HepG2 (cell line): ENCODE results near the gene RPRD1A. TPM values are rescaled to one million over a fixed set of nuclear protein-coding genes. Genes with fewer than 3 reads are reported as not detected.

Source experiments
- CC2D1A ChIP-seq: sonication (generic); formaldehyde crosslinking; IDR thresholded peaks from 2 replicates; pipeline ENCODE4 v1.8.1; 2023; ENCODE audit warnings: mild to moderate bottlenecking, missing genetic modification reagents
- GABPB1 ChIP-seq: IDR thresholded peaks from 2 replicates; pipeline ENCODE4 v1.6.1; 2016; ENCODE audit warnings: mild to moderate bottlenecking, missing genetic modification reagents, moderate library complexity, missing compliant biosample characterization
- HES4 ChIP-seq: sonication (generic); formaldehyde crosslinking; IDR thresholded peaks from 2 replicates; pipeline ENCODE4 v1.9.0; 2021; ENCODE audit warnings: mild to moderate bottlenecking, missing genetic modification reagents, borderline replicate concordance
- LCORL ChIP-seq, 2 experiments: fragments of 450-650 bp in 1 of 2; sonication (generic) in 1 of 2; formaldehyde crosslinking in 1 of 2; IDR thresholded peaks; 2 replicates each; pipeline versions ENCODE4 v1.5.0 to v1.6.1; 2017 to 2020; ENCODE audit warnings: antibody characterized with exemption in 1 of 2, missing genetic modification reagents in 1 of 2
- LRRFIP1 ChIP-seq: sonication (generic); formaldehyde crosslinking; conservative IDR thresholded peaks from 2 replicates; pipeline ENCODE4 v1.4.0; 2020; ENCODE audit warnings: missing genetic modification reagents
- MAX ChIP-seq: IDR thresholded peaks from 2 replicates; pipeline ENCODE4 v1.6.1; 2012; ENCODE audit warnings: inconsistent platforms
- NFE2 ChIP-seq: sonication (generic); formaldehyde crosslinking; IDR thresholded peaks from 2 replicates; pipeline ENCODE4 v1.4.0; 2020; ENCODE audit warnings: missing genetic modification reagents
- PITX1 ChIP-seq: sonication (generic); formaldehyde crosslinking; IDR thresholded peaks from 2 replicates; pipeline ENCODE4 v1.5.1; 2020; ENCODE audit warnings: mild to moderate bottlenecking, missing genetic modification reagents
- POGZ ChIP-seq: sonication (generic); formaldehyde crosslinking; IDR thresholded peaks from 2 replicates; pipeline ENCODE4 v1.4.0; 2020; ENCODE audit warnings: mild to moderate bottlenecking, missing genetic modification reagents
- RCOR2 ChIP-seq: IDR thresholded peaks from 2 replicates; pipeline ENCODE4 v1.6.1; 2016; ENCODE audit warnings: missing biosample characterization, missing genetic modification reagents
- SMYD3 ChIP-seq: sonication (generic); formaldehyde crosslinking; IDR thresholded peaks from 2 replicates; pipeline ENCODE4 v1.8.1; 2023; ENCODE audit warnings: mild to moderate bottlenecking, missing genetic modification reagents
- SRSF4 ChIP-seq: fragments of 200-400 bp; formaldehyde crosslinking; IDR thresholded peaks from one replicate; pipeline ENCODE4 v1.6.1; 2018; ENCODE audit warnings: mild to moderate bottlenecking, low read depth, low read length, moderate library complexity; ENCODE audit not compliant: poor library complexity, severe bottlenecking
- THAP11 ChIP-seq: IDR thresholded peaks from 2 replicates; pipeline ENCODE4 v1.6.1; 2016; ENCODE audit warnings: missing biosample characterization, missing genetic modification reagents
- ZMYM4 ChIP-seq: sonication (generic); formaldehyde crosslinking; IDR thresholded peaks from 2 replicates; pipeline ENCODE4 v1.8.1; 2023; ENCODE audit warnings: mild to moderate bottlenecking, missing genetic modification reagents
- ZNF124 ChIP-seq: sonication (generic); formaldehyde crosslinking; IDR thresholded peaks from 2 replicates; pipeline ENCODE4 v1.4.0; 2020; ENCODE audit warnings: missing genetic modification reagents
- ZNF34 ChIP-seq: sonication (generic); formaldehyde crosslinking; IDR thresholded peaks from 2 replicates; pipeline ENCODE4 v1.4.0; 2020; ENCODE audit warnings: mild to moderate bottlenecking, missing genetic modification reagents, borderline replicate concordance
- ZNF367 ChIP-seq: sonication (generic); formaldehyde crosslinking; IDR thresholded peaks from 2 replicates; pipeline ENCODE4 v1.4.0; 2020; ENCODE audit warnings: missing genetic modification reagents, borderline replicate concordance
- ZNF687 ChIP-seq: sonication (generic); formaldehyde crosslinking; IDR thresholded peaks from 2 replicates; pipeline ENCODE4 v1.5.1; 2020; ENCODE audit warnings: mild to moderate bottlenecking, missing genetic modification reagents, moderate library complexity
- ZNF800 ChIP-seq: sonication (generic); formaldehyde crosslinking; IDR thresholded peaks from 2 replicates; pipeline ENCODE4 v1.4.0; 2020; ENCODE audit warnings: missing genetic modification reagents
- polyA plus RNA-seq, 8 experiments: library from polyadenylated mRNA; depleted of rRNA in 3 of 8; stranded (reverse) in 7 of 8; unstranded in 1 of 8; fragments of >200 nt; fragmentation: Illumina TruSeq in 4 of 8; extraction: Trizol in 4 of 8; gene quantifications; 2 replicates each; pipeline versions ENCODE4 v1.2.1 to v1.2.3, GENCODE V29; 2011 to 2016; ENCODE audit warnings: low read depth in 4 of 8, missing spikeins in 1 of 8, mixed read lengths in 1 of 8; ENCODE audit not compliant: insufficient read depth in 1 of 8
- total RNA-seq, 5 experiments: library from RNA; depleted of rRNA; stranded (reverse); fragments of >200 nt; fragmentation: Illumina TruSeq; extraction: Trizol; gene quantifications; 2 replicates each; pipeline ENCODE4 v1.2.3, GENCODE V29; 2016; ENCODE audit warnings: low read depth in 1 of 5

Gene RPRD1A
- total and polyA plus RNA-seq, 2 of the 13 experiments (the other 11 are each of a cell fraction or from before 2014, with no cell fraction given): 42.5 to 78.2 TPM

GRCh38 chr18:35949903-35950627 is 117.3 kb downstream of the RPRD1A start (continued):
- TF ChIP-seq POGZ (CRISPR knock-in tag) (0 out of 2 replicates have a peak, but pooled peaks have one; percentile 27), ZNF800 (CRISPR knock-in tag) (peak; percentile 55; the same call in 1 of the 2 replicates), HES4 (CRISPR knock-in tag) (peak; percentile 37; the same call in 1 of the 2 replicates), SMYD3 (CRISPR knock-in tag) (peak; percentile 25; the same call in 1 of the 2 replicates), ZNF34 (CRISPR knock-in tag) (no peak), ZNF687 (CRISPR knock-in tag) (peak; percentile 68), PITX1 (CRISPR knock-in tag) (peak; percentile 66; the same call in 1 of the 2 replicates), ZNF367 (CRISPR knock-in tag) (no peak), LCORL (IDR thresholded peaks at IDR 0.05) (no peak), LCORL (CRISPR knock-in tag; IDR thresholded peaks at IDR 0.05) (0 out of 2 replicates have a peak, but pooled peaks have one; percentile 30), CC2D1A (CRISPR knock-in tag) (no peak), RCOR2 (no peak), NFE2 (CRISPR knock-in tag) (no peak), SRSF4 (no peak), THAP11 (CRISPR knock-in tag) (no peak), MAX (0 out of 2 replicates have a peak, but pooled peaks have one; percentile 15), ZNF124 (no peak), LRRFIP1 (CRISPR knock-in tag) (no peak), GABPB1 (CRISPR knock-in tag) (peak; percentile 29; the same call in 1 of the 2 replicates), ZMYM4 (CRISPR knock-in tag) (peak; percentile 40; the same call in 1 of the 2 replicates)
